NCI-H460 (cell line): ENCODE data around the gene LYRM9. TPM values are rescaled to one million over a fixed set of nuclear protein-coding genes. Genes with fewer than 3 reads are reported as not detected.
"Not testable (repeated sequence)": the region's sequence is repeated elsewhere in the genome, so short reads cannot be mapped to it uniquely, and the experiment has no call there.

Source experiments
- DNase-seq: peaks from one replicate; pipeline ENCODE4 v3.0.0-alpha.2; 2016; ENCODE audit warnings: low read depth; ENCODE audit errors: extremely low read depth
- total RNA-seq: library from RNA; depleted of rRNA; stranded (reverse); fragments of >200 nt; shearing (Covaris generic); gene quantifications from 2 replicates; pipeline ENCODE4 v1.2.3, GENCODE V29; 2014; rRNA removed

Gene LYRM9
- total RNA-seq, 1 experiment from 2014 or later = 4.4 TPM

- no peak for DNase-seq
Measured at GRCh38 chr17:27845264-27846041, 47.7 kb downstream of the LYRM9 start.

- no peak for DNase-seq
Measured at GRCh38 chr17:27840688-27841087, 52.5 kb downstream of the LYRM9 start.

- not testable (repeated sequence) for DNase-seq
Measured at GRCh38 chr17:27840406-27840678, 52.8 kb downstream of the LYRM9 start.

- DNase-seq = not testable (repeated sequence)
Measured at GRCh38 chr17:27839571-27840405, 53.4 kb downstream of the LYRM9 start.

- not testable (repeated sequence) for DNase-seq
Measured at GRCh38 chr17:27838607-27839006, 54.6 kb downstream of the LYRM9 start.

GRCh38 chr17:27837769-27838168 lies 55.4 kb downstream of the LYRM9 start:
- DNase-seq = not testable (repeated sequence)

- DNase-seq = no peak
Measured at GRCh38 chr17:27836651-27837050, 56.5 kb downstream of the LYRM9 start.

- DNase-seq = no peak
Measured at GRCh38 chr17:27834571-27834970, 58.6 kb downstream of the LYRM9 start.

GRCh38 chr17:27832831-27833230 lies 60.3 kb downstream of the LYRM9 start:
- no peak for DNase-seq

GRCh38 chr17:27829888-27830287 lies 63.3 kb downstream of the LYRM9 start:
- not testable (repeated sequence) for DNase-seq

GRCh38 chr17:27829143-27829711 lies 63.9 kb downstream of the LYRM9 start:
- DNase-seq = not testable (repeated sequence)

Other genes with a start within 250 kb of the LYRM9 start
- not detected in 2 replicates for gene NOS2, start 92.8 kb downstream of the LYRM9 start, total RNA-seq
- gene NLK, start 149.3 kb upstream of the LYRM9 start, total RNA-seq = 11.3 and 13.0 TPM in 2 replicates